HL-60/S4 (cell line): ENCODE results near the gene PLD6.
"Not testable (repeated sequence)": the region's sequence is repeated elsewhere in the genome, so short reads cannot be mapped to it uniquely, and the experiment has no call there.

Source experiments
- in situ Hi-C: fragments of 300-500 bp; cut with MboI; formaldehyde crosslinking; loops from 2 replicates; pipeline ENCODE4 v1.14.3; 2022; ENCODE audit warnings: low sequenced_read_pairs

PLD6 gene

GRCh38 chr17:17206124-17206912, at the start of gene PLD6:
TSS of gene PLD6 (minus strand) at chr17:17206333. CDS start at chr17:17206286, 47 bp downstream.
- in situ Hi-C loops = no loop called here

GRCh38 chr17:17255689-17256088, 49.6 kb upstream of the PLD6 start:
- in situ Hi-C loops = not testable (repeated sequence)

- in situ Hi-C loops = no loop called here
These were observed 47.9 kb upstream of the PLD6 start for GRCh38 chr17:17254036-17254435.

GRCh38 chr17:17253406-17253805, 47.3 kb upstream of the PLD6 start:
- in situ Hi-C loops = no loop called here

GRCh38 chr17:17252149-17252661, 46.1 kb upstream of the PLD6 start:
- in situ Hi-C loops = no loop called here

- in situ Hi-C loops = no loop called here
These were observed 40.7 kb upstream of the PLD6 start for GRCh38 chr17:17246879-17247278.

- in situ Hi-C loops = no loop called here
These were observed 37.0 kb upstream of the PLD6 start for GRCh38 chr17:17243163-17243562.

GRCh38 chr17:17242246-17242645, 36.1 kb upstream of the PLD6 start:
- in situ Hi-C loops = no loop called here

- in situ Hi-C loops = no loop called here
These were observed 35.5 kb upstream of the PLD6 start for GRCh38 chr17:17241656-17242055.

GRCh38 chr17:17239832-17240231, 33.7 kb upstream of the PLD6 start:
- in situ Hi-C loops = no loop called here

- in situ Hi-C loops = no loop called here
These were observed 31.1 kb upstream of the PLD6 start, which contains the start of gene FLCN for GRCh38 chr17:17237026-17237799. TSS of gene FLCN (minus strand) at chr17:17237168. CDS start at chr17:17228137, 9,031 bp downstream.

- in situ Hi-C loops = no loop called here
These were observed 30.3 kb upstream of the PLD6 start for GRCh38 chr17:17236295-17237025.

GRCh38 chr17:17235212-17236174, 29.4 kb upstream of the PLD6 start:
- in situ Hi-C loops = no loop called here

GRCh38 chr17:17232303-17232621, 26.1 kb upstream of the PLD6 start:
- in situ Hi-C loops = no loop called here

- in situ Hi-C loops = no loop called here
These were observed 25.6 kb upstream of the PLD6 start for GRCh38 chr17:17231621-17232302.

GRCh38 chr17:17229416-17230384, 23.6 kb upstream of the PLD6 start:
- in situ Hi-C loops = no loop called here

GRCh38 chr17:17228521-17229279, 22.6 kb upstream of the PLD6 start:
- in situ Hi-C loops = no loop called here
